H54 (cell line): ENCODE results near the gene RCVRN.
"Not testable (repeated sequence)": the region's sequence is repeated elsewhere in the genome, so short reads cannot be mapped to it uniquely, and the experiment has no call there.

ENCODE experiments used
- DNase-seq: peaks from one replicate; pipeline ENCODE4 v3.0.0; 2011; ENCODE audit warnings: low spot score, mixed read lengths; ENCODE audit not compliant: insufficient read length
- FAIRE-seq: peaks from 3 replicates; lab custom pipeline; 2011; peaks lifted over from hg19 to GRCh38; lab: Jason Lieb, UNC
- POLR2A ChIP-seq: IDR thresholded peaks from 2 replicates; pipeline ENCODE4 v1.6.1; 2011; ENCODE audit warnings: low read depth, mild to moderate bottlenecking, low read length

Gene RCVRN

DNA sequence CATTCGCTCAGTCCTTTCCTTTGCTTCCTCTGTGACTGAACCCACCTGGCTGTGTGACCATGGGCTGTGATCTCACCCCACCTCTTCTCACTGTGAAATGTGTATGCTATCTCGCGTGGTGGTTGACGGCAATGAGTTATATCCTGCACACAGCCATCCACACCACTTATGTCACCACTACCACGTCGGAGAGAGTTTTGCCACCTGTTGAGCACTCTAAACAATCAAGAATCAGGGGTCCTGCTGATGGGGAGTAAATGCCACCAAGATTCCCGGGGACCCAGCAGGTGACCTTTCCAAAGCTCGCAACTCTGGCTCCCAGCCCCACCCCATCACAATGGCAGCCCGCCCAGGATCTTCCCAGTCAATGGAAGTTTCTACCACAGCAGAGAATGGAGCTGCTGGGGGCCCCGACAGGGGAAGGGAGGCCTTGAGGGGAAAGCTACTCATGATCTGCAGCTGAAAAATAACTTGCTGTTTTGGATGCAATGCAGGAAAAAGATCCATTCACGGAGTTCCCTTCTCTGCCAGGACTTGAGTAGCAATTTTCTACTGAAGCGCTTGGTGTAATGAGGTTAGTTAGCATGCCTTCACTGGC lies 26.2 kb upstream of the RCVRN start:
- TF ChIP-seq POLR2A = no peak
- DNase-seq (no peak), FAIRE-seq (no peak)

DNA sequence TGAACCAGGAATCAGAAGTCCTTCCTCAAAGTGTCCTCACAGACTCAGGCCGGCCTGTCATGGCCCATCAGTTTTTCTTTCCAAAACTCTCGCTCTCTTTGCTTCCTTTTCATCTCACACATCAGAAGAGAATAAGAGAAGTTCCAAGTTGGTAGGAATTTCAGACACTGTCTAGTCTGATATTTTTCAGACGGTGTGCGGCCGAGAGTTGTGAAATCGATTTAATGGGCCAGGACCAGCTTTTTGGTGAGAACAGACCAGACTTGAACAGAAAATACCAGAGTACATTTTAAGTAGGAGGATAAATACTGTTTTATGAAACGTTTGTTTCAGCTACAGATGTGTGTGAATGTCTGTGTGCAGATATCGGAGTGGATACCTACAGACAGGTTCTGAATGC lies 24.8 kb upstream of the RCVRN start:
- FAIRE-seq (no peak), DNase-seq (no peak)
- no peak for TF ChIP-seq POLR2A

DNA sequence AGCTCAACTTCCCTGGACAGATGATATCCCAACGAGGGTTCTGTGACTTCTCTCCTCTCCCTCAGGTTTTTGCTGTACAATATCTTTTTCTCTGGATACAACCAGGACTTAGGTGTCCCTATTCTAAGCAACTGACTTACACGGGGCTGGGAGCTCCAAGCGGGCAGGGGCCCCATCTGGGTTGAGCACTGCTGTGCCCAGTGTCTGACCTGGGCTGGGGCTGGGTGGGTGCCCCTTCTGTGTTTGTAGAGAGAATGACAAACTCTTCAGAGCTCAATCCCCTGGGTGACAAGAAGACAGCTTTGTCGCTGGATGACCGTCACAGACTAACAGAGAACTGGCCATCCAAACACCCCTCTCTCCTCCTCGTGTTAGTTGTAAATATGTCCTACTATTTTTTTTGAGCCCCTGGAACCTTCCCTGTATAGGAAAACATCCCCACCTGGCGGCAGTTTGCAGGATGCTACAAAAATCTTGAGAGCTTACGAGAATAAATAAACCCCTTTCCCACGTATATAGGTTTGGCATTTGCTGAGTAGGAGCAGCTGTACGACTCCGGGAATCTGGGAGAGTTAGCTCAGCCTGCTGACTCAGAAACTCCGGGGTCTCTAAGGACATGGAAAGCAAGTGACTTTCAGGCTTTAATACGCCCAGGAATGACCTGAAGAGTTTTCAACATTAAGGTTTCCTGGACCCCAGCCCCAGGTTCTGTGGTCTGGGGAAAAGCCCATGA lies 23.7 kb upstream of the RCVRN start:
- FAIRE-seq (no peak), DNase-seq (peak; percentile 66)
- no peak for TF ChIP-seq POLR2A

DNA sequence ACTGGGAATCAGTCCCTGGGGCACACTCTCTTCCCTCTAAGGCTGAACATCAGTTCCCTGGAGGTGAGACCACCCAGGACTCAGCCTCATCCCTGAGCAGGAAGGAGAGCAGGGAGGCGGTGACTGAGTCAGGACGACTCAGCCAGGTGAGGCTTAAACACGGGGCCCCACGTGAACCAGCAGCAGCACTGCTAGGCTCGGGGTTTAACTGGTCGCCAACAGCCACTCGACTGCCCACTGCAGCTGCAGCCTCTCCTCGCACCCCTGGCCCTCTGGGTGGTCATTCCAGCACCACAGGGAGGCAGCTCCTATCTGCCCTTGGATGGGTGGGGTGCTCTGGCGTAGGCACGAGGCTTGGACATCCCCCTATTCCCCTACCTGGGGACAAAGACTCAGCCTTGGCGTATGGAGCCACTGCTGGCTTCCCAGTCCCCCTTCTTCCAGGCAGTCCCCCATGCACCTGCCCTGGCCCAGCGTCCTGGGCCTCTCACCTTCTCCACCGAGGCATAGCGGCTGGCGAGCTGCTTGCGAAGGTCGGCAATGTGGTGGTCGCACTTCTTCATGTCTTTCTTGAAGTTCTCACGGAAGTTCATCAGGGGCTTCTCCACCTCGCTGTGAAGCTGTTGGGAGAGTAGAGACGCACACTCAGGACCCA lies 21.2 kb upstream of the RCVRN start:
- FAIRE-seq (no peak), DNase-seq (no peak)
- no peak for TF ChIP-seq POLR2A

DNA sequence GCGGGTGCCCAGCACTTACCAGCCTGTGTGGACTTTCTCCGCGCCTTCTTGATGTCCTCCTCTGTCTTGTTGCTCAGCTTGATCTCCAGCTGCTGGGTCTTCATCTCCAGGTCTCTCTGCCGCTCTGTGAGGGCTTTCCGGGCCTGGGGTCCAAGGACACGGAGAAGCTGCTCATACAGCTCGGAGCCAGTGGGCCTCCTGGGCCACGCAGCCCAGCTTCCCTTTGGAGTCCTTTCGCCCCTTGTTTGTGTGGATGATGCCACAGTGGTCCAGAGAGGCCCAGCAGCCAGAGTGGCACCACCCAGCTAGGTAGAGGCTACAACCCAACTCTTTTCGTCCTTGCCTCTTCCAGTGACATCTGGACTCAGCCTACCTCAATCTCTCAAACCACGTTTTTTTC lies 20.4 kb upstream of the RCVRN start:
- FAIRE-seq = no peak
- no peak for DNase-seq
- no peak for TF ChIP-seq POLR2A

DNA sequence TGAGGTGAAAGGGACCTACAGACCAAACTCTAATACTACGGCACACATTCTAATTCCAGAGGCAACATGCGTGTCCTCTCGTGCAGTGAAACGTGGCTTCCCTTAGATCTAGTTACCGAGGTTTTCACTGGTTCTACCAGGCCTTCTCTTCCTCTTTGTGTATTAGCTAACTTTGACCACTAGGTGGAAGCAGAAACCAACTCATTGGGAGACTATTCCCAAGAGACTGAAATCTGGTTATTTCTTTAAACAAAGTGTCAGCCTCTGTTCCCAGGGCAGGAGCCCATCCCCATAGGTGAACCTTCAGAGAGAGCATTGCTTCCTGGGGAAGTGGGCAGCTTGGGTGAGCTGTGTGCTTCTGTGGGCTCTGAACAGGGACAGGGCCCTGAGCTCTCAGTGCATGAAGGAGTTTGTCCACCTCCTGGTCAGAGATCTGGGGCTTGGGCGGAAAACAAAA lies 19.7 kb upstream of the RCVRN start:
- DNase-seq (peak; percentile 60), FAIRE-seq (peak; percentile 75)
- no peak for TF ChIP-seq POLR2A

DNA sequence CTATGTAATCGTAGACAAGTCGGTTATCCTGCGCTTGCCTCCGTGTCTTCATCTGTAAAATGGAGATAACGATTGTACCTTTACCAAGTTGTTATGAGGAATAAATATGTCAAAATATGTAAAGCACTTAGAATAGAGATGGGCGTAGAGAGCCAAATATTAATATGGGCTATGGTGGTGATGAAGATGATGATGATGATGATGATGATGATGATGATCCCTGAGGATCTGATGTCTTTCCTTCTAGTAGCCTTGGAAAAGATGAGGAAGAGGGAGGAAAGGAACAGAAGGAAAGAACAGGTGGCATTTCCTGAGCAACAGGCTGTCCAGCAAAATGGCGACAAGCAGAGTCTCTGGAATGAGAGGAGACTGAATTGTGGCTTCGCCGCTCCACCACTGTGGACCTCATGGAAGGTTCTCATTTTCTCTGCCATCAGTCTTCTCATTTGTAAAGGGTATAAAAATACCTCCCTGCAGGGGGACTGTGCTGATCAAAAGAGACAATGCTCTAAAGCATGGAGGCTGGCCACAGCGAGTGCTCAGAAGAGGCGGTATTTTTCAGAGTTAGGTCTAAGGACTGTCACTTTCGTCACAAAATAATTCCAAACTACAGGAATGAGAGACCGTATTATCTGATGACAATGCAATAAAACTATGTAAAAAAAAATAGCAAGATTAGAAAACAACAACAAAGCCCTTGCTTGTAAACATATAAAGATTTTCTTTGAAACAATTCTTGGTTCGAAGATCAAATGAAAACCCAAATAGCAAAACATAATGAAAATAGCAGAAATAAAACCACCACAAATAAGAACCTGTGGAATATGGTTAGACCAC lies 17.2 kb upstream of the RCVRN start:
- DNase-seq (no peak), FAIRE-seq (no peak)
- no peak for TF ChIP-seq POLR2A

DNA sequence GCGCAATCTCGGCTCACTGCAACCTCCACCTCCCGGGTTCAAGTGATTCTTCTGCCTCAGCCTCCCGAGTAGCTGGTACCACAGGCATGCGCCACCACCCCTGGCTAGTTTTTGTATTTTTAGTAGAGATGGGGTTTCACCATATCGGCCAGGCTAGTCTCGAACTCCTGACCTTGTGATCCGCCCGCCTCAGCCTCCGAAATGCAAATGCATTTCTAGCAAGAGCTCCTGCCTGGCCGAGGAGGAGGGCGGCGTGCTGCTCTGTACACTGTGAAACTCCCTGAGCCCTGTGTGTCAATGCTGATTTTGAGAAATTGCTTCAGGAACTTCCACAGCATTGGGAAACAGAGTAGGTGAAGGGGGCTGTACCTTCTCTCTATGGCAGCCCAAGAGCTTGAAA lies 16.1 kb upstream of the RCVRN start:
- DNase-seq, FAIRE-seq: not testable (repeated sequence)

DNA sequence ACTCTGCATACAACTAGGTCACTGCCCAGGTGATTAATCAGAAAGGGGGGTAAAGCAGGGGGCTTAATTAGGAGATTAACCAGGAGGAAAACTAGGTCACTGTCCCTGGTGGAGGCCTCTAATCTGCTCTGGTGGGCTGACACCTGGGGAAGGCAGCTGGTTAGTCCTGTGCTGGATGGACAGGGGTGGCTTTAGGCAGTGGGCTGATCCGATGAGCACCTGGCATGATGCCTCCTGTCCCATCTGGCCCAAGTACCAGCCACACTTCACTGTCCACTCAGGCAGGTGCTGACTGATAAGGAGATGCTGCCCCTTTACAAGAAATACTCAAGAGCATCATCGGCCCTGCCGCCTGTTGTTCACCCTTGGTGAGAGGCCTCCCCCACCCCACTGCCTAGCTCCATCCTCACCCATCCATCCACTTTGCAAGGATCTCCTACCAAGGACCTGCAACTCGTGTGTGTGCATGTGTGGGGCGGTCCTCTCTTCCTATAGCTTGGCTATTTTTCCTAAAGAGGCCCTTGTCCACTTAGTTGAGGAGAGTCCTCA lies 13.8 kb upstream of the RCVRN start:
- TF ChIP-seq POLR2A = no peak
- no peak for FAIRE-seq

DNA sequence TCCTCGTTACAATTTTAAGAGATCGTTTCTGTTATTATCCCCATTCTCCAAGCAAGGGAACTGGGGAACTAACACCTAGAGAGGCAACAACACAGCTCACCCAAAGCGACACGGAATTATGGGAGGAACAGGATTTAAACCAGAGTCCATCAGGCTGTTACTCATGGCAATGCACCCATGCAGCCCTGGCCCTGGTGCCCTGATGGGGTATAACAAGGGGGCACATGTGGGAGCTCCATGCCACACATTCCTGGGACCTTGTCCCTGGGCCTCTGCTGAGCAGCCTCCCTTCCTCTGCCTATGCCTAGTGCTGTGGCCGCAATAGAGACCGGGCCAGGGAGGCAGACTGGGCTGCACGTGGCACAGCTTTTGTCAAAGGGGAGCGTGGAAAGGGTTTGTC lies 13.3 kb upstream of the RCVRN start:
- TF ChIP-seq POLR2A = no peak
- FAIRE-seq (no peak), DNase-seq (no peak)

More for the DNA sequence above, 13.8 kb upstream of the RCVRN start:
- DNase-seq = no peak

DNA sequence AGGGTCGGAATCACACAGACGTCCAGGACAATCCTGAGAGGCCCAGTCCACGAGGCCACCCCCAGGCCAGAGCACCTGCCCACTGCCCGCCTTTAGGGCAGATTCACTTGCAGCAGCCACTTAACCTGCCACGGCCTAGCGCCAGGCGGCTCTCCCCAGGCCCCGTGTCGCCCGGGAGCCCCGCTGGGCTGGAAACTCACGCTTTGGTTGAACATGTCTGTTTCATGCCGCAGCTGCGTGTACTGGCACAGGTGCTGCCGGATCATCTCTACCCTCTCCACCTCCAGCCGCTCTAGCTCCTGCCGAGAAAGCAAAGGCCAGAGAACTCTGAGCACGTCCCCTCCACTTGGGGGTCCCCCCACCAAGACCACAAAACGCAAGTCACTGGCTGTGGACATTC lies 12.7 kb upstream of the RCVRN start:
- DNase-seq = no peak
- no peak for FAIRE-seq
- no peak for TF ChIP-seq POLR2A

DNA sequence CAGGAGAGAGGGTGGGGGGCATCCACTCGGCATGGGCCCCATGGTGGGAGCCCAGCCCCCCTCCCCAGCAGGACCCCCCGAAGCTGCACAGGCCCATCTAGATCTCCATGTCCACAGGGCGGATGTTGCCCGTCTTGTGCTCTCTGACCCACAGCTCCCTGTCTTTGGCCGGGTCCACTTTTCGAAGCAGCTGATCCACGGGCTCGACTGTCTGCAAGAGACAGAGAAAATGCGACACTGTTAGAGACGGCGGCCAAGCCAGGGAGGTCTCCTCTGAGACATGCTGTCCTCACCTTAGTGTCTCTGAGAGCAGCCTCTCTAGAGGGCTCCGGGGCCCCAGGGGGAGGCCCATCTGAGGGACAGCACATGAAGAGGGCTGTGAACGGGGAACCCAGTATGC lies 12.1 kb upstream of the RCVRN start:
- TF ChIP-seq POLR2A = no peak
- no peak for DNase-seq

DNA sequence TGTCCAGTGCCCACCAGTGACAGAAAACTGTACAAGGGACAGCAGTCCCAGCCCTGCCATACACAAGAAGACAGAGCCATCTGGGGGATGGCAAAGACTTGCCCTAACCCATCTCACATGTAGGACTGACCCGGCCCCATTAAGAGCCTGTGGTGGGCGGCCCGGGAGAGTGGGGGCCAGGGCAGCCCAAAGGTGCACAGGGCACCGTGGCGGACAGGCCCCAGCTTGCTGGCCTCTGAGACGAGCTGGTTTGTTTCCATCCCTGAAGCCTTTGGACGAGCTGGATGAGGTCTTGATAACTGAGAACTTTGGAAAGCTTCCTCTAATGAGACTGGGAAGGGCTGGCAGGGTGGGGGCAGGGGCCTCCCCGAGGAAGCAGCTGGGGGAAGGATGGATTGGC lies 11.0 kb upstream of the RCVRN start:
- no peak for TF ChIP-seq POLR2A
- DNase-seq (no peak), FAIRE-seq (no peak)

More for the DNA sequence above, 12.1 kb upstream of the RCVRN start:
- FAIRE-seq = no peak
